Activated CD8-positive, alpha-beta T cell treated with anti-CD3 and anti-CD28 coated beads, Interleukin-2, amount 10 ng/mL, durations not matched to agents 7 days and 5 days (primary cell): ENCODE results near the gene ARNT2. TPM values are rescaled to one million over a fixed set of nuclear protein-coding genes. Genes with fewer than 3 reads are reported as not detected.

Experiments used
- ATAC-seq: fragments of 150-1000 bp; cut with Tn5 transposase; one replicate; pipeline ENCODE4 v1.10.0; 2021; ENCODE audit warnings: moderate library complexity
- CTCF ChIA-PET: fragments of 350-600 bp; sonication (Branson Sonifier 250); formaldehyde crosslinking; loops from one replicate; lab custom pipeline; 2021; ENCODE audit warnings: antibody characterized with exemption; lab: Charles Lee
- POLR2A ChIA-PET: fragments of 350-600 bp; sonication (Branson Sonifier 250); formaldehyde crosslinking; loops from one replicate; lab custom pipeline; 2021; ENCODE audit warnings: antibody characterized with exemption; lab: Charles Lee
- DNase-seq: peaks from one replicate; pipeline ENCODE4 v3.0.0-alpha.2; 2020
- H3K27ac Mint-ChIP-seq: one replicate; pipeline ENCODE4 v1.8.0; 2021; ENCODE audit warnings: mild to moderate bottlenecking, mixed read lengths
- H3K27me3 Mint-ChIP-seq: one replicate; pipeline ENCODE4 v1.8.0; 2021; ENCODE audit warnings: low read depth, mixed read lengths
- H3K36me3 Mint-ChIP-seq: one replicate; pipeline ENCODE4 v1.8.0; 2021; ENCODE audit warnings: low read depth, mixed read lengths
- H3K4me1 Mint-ChIP-seq: one replicate; pipeline ENCODE4 v1.8.0; 2021; ENCODE audit warnings: low read depth, mixed read lengths
- H3K4me3 Mint-ChIP-seq: one replicate; pipeline ENCODE4 v1.8.0; 2021; ENCODE audit warnings: mild to moderate bottlenecking, mixed read lengths
- H3K9me3 Mint-ChIP-seq: one replicate; pipeline ENCODE4 v1.8.0; 2022; ENCODE audit warnings: mixed read lengths; ENCODE audit not compliant: insufficient read depth
- total RNA-seq, 2 experiments: library from RNA; stranded (reverse); gene quantifications; one replicate each; pipeline ENCODE4 v1.2.3, GENCODE V29; 2021

ARNT2 gene
- total RNA-seq, 2 experiments from 2014 or later: not detected

- H3K9me3 Mint-ChIP-seq: no peaks in the 10 kb centered on the region
- H3K36me3 Mint-ChIP-seq: no peaks in the 10 kb centered on the region
- no peaks in the 10 kb centered on the region for H3K4me1 Mint-ChIP-seq
Observed at GRCh38 chr15:80433836-80434235, 29.7 kb downstream of the ARNT2 start.

GRCh38 chr15:80434926-80435720 lies 30.9 kb downstream of the ARNT2 start:
- H3K4me3 Mint-ChIP-seq: no peak overlapping the region
- no peaks in the 10 kb centered on the region for H3K4me1 Mint-ChIP-seq
- H3K27me3 Mint-ChIP-seq: no peaks in the 10 kb centered on the region
- POLR2A ChIA-PET: no interaction called here
- CTCF ChIA-PET: no interaction called here
- H3K27ac Mint-ChIP-seq: no peak overlapping the region
- ATAC-seq (no peak), DNase-seq (no peak)
- H3K36me3 Mint-ChIP-seq: no peaks in the 10 kb centered on the region
- no peaks in the 10 kb centered on the region for H3K9me3 Mint-ChIP-seq

More at GRCh38 chr15:80433836-80434235, 29.7 kb downstream of the ARNT2 start:
- Mint-ChIP-seq H3K4me3 (no peak overlapping the region), H3K27ac (no peak overlapping the region), H3K27me3 (no peaks in the 10 kb centered on the region)
- CTCF ChIA-PET: no interaction called here
- DNase-seq (no peak), ATAC-seq (no peak)
- POLR2A ChIA-PET: no interaction called here

DNA sequence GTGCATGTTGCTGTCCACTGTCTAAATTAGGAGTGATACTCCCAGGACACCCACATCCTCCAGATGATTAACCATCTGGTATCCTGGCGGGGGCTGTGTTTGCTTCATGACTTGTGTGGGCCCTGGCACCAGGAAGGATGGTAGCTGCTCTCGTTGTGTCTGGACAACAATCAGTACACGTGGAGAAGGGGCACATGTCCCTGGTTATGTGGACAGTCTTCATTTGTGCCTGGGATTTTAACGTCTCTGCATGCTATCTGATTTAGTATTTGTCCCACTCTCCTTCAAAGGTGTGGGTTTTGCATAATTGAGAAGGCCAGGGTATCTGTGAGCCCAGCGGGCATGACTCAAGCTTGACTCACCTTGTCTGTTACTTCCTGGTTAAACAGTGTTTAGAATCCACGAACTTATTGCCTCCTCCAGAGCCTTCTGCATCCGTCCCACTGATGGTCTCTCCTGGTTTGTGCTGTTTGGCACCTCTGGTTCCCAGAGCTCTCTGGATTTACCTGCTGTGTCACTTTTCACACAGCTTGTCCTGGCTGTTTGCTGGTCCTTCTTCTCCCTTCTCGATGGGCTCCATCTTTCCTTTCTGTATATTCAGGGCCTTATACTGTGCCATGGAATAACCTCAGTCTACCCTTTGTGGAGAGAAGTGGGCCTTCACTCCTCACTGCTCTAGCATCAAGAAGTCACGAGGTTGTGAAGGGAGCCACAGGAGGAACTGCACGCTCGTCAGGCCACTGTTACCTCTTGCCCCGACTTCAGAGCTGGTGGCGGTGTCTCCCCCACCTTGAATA lies 32.5 kb downstream of the ARNT2 start:
- no peaks in the 10 kb centered on the region for H3K4me1 Mint-ChIP-seq
- no peak overlapping the region for H3K4me3 Mint-ChIP-seq
- DNase-seq (no peak), ATAC-seq (no peak)
- POLR2A ChIA-PET: no interaction called here
- H3K9me3 Mint-ChIP-seq: no peaks in the 10 kb centered on the region
- no peaks in the 10 kb centered on the region for H3K36me3 Mint-ChIP-seq
- H3K27ac Mint-ChIP-seq: no peak overlapping the region
- CTCF ChIA-PET: no interaction called here
- peaks cover 5% of the 10 kb centered on the region for H3K27me3 Mint-ChIP-seq

GRCh38 chr15:80437334-80437891 lies 33.2 kb downstream of the ARNT2 start:
- ChIA-PET POLR2A (no interaction called here), CTCF (no interaction called here)
- H3K36me3 Mint-ChIP-seq: no peaks in the 10 kb centered on the region
- DNase-seq (no peak), ATAC-seq (no peak)
- H3K4me3 Mint-ChIP-seq: no peak overlapping the region
- no peaks in the 10 kb centered on the region for H3K4me1 Mint-ChIP-seq
- H3K9me3 Mint-ChIP-seq: no peaks in the 10 kb centered on the region
- H3K27me3 Mint-ChIP-seq: peaks cover 7% of the 10 kb centered on the region
- H3K27ac Mint-ChIP-seq: no peak overlapping the region

DNA sequence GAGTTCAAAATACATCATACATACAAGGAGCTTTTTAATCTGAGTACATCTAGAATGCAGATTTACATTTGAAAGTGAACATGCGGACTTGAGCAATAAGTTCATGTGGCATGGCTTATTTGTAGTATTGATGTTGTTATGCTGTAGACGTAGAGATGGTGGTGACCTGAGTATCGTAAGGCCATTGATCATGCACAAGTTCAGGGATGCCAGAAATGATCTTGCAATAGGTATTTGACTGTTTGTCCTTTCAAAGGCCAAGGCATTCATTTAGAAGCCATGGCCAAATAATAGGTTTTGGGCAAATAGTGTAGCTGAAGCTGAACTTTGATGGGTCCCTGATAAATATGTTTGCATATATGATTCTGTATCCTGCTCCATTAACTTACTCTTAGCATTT lies 35.0 kb downstream of the ARNT2 start:
- ChIA-PET CTCF (interaction anchor here (1.0 kb wide), 1 partner anchor 35 kb away, joined by 3 read pairs; no protein-coding TSS in a partner anchor), POLR2A (no interaction called here)
- H3K27me3 Mint-ChIP-seq: peaks cover 7% of the 10 kb centered on the region
- H3K9me3 Mint-ChIP-seq: no peaks in the 10 kb centered on the region
- ATAC-seq: no peak
- no peak overlapping the region for H3K4me3 Mint-ChIP-seq
- H3K27ac Mint-ChIP-seq: no peak overlapping the region
- DNase-seq: no peak
- no peaks in the 10 kb centered on the region for H3K4me1 Mint-ChIP-seq
- no peaks in the 10 kb centered on the region for H3K36me3 Mint-ChIP-seq

DNA sequence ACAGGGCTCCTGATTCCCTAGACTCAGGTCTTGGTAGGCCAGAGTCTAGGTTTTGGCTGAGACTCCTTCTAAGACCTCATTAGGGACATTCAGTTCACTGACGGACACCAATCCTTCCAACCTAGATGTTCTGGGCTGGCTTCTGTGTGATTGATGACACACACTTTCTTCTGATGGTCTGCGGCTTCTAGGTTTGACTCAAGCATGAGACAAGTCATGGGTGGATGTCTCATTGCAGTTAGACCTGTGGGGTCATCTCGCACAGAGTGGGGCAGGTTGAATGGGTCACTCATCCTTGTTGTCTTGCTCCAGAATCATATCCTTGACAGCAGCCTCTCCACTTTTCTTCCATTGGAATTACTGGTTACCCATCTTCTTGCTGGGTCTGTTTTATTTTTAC lies 35.8 kb downstream of the ARNT2 start:
- Mint-ChIP-seq H3K4me1 (no peaks in the 10 kb centered on the region), H3K9me3 (no peaks in the 10 kb centered on the region), H3K27me3 (peaks cover 7% of the 10 kb centered on the region), H3K27ac (no peak overlapping the region), H3K36me3 (no peaks in the 10 kb centered on the region), H3K4me3 (no peak overlapping the region)
- no peak for ATAC-seq
- CTCF ChIA-PET: interaction anchor here (1.0 kb wide), 1 partner anchor 34 kb away, joined by 3 read pairs; no protein-coding TSS in a partner anchor
- POLR2A ChIA-PET: no interaction called here
- no peak for DNase-seq

GRCh38 chr15:80441041-80441440 lies 36.9 kb downstream of the ARNT2 start:
- Mint-ChIP-seq H3K27ac (no peak overlapping the region), H3K4me1 (no peaks in the 10 kb centered on the region), H3K9me3 (no peaks in the 10 kb centered on the region), H3K36me3 (no peaks in the 10 kb centered on the region), H3K27me3 (peaks cover 7% of the 10 kb centered on the region), H3K4me3 (no peak overlapping the region)
- ATAC-seq: no peak
- ChIA-PET CTCF (no interaction called here), POLR2A (no interaction called here)
- DNase-seq: no peak

GRCh38 chr15:80441714-80442113 lies 37.5 kb downstream of the ARNT2 start:
- DNase-seq: no peak
- H3K27ac Mint-ChIP-seq: no peak overlapping the region
- ChIA-PET POLR2A (no interaction called here), CTCF (no interaction called here)
- H3K9me3 Mint-ChIP-seq: no peaks in the 10 kb centered on the region
- H3K4me3 Mint-ChIP-seq: no peak overlapping the region
- no peaks in the 10 kb centered on the region for H3K36me3 Mint-ChIP-seq
- ATAC-seq: no peak
- H3K4me1 Mint-ChIP-seq: no peaks in the 10 kb centered on the region
- peaks cover 7% of the 10 kb centered on the region for H3K27me3 Mint-ChIP-seq

- Mint-ChIP-seq H3K9me3 (no peaks in the 10 kb centered on the region), H3K27ac (no peak overlapping the region), H3K36me3 (no peaks in the 10 kb centered on the region), H3K27me3 (peaks cover 7% of the 10 kb centered on the region), H3K4me1 (no peaks in the 10 kb centered on the region), H3K4me3 (no peak overlapping the region)
- DNase-seq (no peak), ATAC-seq (no peak)
- ChIA-PET CTCF (no interaction called here), POLR2A (no interaction called here)
Observed at GRCh38 chr15:80442728-80443403, 38.7 kb downstream of the ARNT2 start.

DNA sequence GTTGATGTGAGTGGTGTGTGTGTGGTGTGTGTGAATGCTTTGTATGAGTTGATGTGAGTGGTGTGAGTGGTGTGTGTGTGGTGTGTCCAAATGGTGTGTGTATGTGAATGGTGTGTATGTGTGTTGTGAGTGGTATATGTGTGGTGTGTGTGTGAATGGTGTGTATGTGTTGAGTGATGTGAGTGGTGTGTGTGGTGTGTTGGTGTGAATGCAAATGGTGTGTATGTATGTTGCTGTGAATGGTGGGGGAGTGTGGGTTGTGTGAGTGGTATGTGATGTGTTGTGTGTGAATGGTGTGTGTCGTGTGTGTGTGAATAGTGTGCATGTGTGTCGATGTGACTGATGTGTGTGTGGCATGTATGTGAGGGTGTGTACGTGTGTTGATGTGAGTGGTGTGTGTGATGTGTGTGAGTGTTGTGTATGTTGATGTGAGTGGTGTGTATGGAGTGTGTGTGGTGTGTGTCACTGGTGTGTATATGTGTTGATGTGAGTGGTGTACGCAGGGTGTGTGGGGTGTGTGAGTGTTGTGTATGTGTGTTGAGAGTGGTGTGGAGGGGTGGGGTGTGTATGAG lies 40.6 kb downstream of the ARNT2 start:
- ATAC-seq: no peak
- H3K9me3 Mint-ChIP-seq: no peaks in the 10 kb centered on the region
- POLR2A ChIA-PET: no interaction called here
- peaks cover 7% of the 10 kb centered on the region for H3K27me3 Mint-ChIP-seq
- no peaks in the 10 kb centered on the region for H3K4me1 Mint-ChIP-seq
- no peak overlapping the region for H3K4me3 Mint-ChIP-seq
- DNase-seq: no peak
- H3K36me3 Mint-ChIP-seq: no peaks in the 10 kb centered on the region
- no peak overlapping the region for H3K27ac Mint-ChIP-seq
- CTCF ChIA-PET: no interaction called here

DNA sequence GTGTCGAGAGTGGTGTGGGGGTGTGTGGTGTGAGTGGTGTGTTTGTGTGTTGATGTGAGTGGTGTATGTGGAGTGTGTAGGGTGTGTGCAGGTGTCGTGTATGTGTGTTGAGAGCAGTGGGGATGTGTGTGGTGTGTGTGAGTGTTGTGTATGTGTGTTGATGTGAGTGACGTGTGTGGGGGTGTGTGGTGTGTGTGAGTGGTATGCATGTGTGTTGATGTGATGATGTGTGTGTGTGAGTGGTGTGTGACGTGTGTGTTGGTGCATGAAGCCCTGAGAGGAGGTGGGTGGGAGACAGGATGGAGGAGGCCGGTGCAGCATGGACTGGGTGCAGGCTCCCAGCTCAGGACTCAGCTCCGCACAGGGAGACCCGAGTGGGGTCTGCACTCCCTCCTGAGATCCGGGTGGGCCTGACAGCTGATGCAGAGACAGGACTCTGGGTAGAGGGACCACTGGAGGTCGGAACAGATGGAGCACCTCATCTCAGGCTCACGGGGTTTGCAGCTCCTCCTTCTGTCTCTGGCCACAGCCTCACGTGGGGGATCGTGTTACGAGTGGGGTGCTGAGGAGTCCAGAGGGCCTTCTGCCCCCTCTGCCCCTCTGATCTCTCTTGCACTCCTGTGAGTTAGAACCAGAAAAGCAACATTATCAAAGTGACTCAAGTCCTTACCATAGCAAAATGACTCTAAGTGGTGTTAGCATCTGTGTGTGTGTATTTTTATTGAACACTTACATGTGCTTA lies 41.3 kb downstream of the ARNT2 start:
- Mint-ChIP-seq H3K4me1 (no peaks in the 10 kb centered on the region), H3K36me3 (no peaks in the 10 kb centered on the region), H3K4me3 (no peak overlapping the region), H3K27me3 (peaks cover 7% of the 10 kb centered on the region), H3K9me3 (no peaks in the 10 kb centered on the region), H3K27ac (no peak overlapping the region)
- DNase-seq: no peak
- ChIA-PET POLR2A (no interaction called here), CTCF (no interaction called here)
- ATAC-seq: no peak
